CD4-positive, alpha-beta T cell treated with Interleukin-17A for 1 hour (primary cell): Measurements from ENCODE around the gene VPS33A.
A peak's percentile ranks its signal among the peaks of the same experiment; 100 is the strongest.

Source experiments
- DNase-seq: peaks from one replicate; pipeline ENCODE4 v3.0.0-alpha.2; 2020

VPS33A gene

GRCh38 chr12:122250047-122250446 lies 16.2 kb downstream of the VPS33A start:
- no peak for DNase-seq

GRCh38 chr12:122245553-122245952 lies 20.7 kb downstream of the VPS33A start:
- peak; percentile 30 for DNase-seq

- peak; percentile 62 for DNase-seq
Measured at GRCh38 chr12:122244565-122245371, 21.5 kb downstream of the VPS33A start.

DNA sequence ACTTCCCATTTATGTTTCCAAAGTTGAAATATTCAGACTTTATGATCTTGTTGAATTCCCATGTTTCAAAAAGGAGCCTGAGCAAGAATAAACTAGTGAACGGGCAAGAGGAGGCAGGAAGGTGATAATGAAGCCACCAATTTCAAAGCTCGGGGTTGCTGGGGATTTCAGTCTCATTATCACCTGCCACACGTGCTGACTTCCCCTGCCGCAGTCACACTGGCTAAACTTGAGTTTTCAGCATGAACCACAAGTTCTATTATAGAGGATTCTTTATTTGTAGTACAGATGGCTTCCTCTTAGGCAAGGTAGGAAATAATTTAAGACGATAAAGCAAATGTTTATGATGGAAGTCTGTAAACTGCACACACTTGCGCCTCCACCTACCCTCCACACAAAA lies 22.3 kb downstream of the VPS33A start:
- peak; percentile 47 for DNase-seq

DNA sequence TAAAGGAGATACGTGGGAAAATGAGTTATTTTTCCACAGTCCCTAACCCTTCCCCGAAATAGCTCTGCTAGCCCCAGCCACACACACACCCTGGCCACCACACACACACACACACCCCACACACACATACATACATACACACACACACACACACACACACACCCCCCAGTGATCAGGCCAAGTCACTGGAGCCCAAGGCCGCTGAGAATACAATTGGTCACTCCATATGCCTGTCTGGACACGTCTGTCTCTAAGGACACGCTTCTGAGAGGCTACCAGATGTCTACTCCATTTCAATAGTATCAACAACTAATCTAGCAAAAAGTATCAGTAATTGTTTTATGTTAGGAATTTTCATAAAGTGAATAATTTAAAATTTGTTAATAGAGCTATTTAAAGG lies 27.4 kb downstream of the VPS33A start:
- DNase-seq: no peak

GRCh38 chr12:122235741-122236140 lies 30.6 kb downstream of the VPS33A start:
- DNase-seq: no peak

GRCh38 chr12:122232691-122233090 lies 33.6 kb downstream of the VPS33A start:
- DNase-seq: no peak

GRCh38 chr12:122230798-122231197 lies 35.5 kb downstream of the VPS33A start:
- no peak for DNase-seq

DNA sequence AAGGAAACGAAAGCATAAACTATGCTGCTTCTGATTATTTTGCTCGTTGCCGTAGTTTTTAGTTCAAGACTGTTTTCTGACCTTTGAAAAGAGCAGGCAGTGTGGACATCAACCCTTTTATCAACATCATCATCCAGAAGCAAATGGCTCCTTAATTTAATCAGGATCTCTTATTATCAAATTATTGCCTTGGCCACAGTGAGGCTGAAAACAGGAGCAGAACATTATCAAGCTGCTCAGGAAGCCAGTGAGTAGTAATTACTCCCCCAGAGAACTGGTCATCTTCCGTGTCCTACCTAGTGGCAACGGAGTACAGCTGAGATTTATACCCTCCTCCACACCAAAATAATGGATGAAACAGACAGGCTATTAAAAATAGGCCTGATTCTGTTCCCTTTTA lies 38.2 kb downstream of the VPS33A start:
- DNase-seq: no peak

DNA sequence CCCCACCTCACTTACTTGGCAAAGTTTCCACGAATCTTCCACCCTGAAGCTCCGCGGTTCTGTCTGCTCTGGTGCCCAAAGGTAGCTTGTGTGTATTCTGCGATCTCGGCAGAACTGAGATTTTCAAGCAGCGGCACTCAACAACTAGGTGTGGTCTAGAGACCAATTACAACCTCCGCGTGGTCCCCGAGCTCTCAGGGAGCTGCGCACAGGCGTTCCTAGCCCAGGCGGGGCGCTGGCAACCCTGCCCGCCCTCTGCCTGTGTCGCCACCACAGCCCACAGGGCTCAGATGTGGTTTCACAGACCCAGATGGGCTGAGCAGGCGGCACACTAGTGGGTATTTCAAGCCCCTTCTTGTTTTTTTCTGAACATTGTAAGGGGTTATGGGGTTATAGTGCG lies 39.0 kb downstream of the VPS33A start:
- peak; percentile 82 for DNase-seq

GRCh38 chr12:122226366-122227125 lies 39.7 kb downstream of the VPS33A start:
- DNase-seq: no peak

DNA sequence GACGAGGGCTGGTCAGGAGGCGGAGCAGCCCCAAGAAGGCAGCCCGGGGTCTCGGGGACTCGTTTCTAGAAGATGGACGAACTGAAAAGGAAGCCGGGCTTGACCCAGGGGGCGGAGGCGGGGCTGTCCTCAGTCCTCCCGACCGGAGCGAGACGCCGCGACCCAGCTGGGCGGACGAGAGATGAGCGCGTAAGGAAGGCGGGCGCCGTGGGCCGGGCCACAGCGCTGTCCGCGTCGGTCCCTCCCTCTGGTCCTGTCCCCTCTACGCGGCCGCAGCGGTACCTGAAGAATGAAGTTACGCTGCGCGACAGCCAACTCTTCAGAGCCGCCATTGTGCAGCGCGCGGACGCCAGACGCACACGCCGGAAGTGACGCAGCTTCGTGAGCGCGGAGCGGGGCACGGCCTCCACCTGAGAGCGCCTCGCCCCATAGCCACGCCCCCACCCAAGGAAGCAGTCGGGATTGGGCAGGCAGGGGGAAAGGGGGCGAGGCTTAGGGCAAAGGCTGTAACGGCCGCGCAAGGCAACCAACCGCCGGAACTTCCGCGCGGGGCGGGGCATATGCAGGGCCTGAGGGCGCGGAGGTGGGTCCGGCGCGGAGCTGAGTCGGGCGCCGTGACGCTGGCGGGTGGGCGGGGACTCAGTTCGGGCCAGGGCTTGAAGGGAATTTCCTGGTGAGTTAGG lies 40.5 kb downstream of the VPS33A start, which contains the start of gene DIABLO:
TSS of gene DIABLO (minus strand) at position 370 of the 683 bp plus-strand sequence. CDS start at position 332, 38 bp downstream.
- peak; percentile 100 for DNase-seq

DNA sequence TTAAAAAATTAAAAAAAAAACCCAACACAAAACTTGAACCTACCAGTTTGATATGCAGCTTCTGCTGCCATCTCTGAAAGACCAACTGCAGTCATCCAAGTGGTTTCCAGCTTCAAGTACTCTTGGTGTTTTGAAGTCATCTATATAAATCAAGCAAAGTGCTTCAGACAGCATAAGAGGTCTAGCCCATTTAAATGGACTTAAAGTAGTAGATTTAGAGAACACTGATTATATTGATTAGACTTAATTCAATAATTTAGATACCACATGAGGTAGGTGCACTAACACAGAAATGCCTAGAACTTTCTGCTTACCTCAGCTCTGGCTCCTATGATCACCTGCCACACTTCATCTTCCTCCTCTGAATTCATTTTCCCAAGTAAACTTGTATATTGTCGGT lies 49.8 kb downstream of the VPS33A start:
- DNase-seq: no peak

DNA sequence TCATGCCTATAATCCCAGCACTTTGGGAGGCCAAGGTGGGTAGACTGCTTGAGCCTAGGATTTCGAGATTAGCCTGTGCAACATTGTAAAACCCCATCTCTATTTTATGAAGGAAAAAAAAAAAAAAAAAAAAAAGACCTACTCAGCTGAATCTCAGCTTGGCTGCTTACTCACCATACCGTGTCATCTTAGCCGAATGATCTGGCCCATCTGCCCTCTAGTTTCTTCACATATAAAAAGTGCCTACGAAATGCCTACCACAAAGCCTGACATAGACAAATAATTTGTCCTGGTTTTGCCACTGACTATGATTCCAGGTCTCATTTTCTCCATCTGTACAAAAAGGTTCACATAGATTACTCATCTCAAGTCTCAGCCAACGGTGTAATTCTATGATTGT lies 50.5 kb downstream of the VPS33A start:
- no peak for DNase-seq

- no peak for DNase-seq
Measured at GRCh38 chr12:122208073-122208820, 58.0 kb downstream of the VPS33A start.

DNA sequence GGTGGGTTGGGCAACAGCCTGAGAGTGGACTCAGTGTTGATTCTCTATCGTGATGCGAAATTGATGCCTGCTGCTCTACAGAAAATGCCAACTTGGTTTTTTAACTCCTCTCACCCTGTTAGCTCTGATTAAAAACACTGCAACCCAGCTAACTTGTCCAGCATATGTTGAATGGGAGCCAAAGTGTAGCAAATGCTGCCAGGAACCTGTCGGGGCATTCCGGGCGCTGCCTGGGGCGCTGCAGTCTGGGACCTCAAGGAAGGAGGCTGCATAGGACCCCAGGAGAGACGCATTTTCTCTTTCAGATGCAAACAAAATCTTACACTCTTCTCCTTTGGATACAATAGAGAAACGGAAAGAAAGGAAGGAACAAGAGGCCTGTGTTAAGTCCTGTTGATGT lies 58.9 kb downstream of the VPS33A start:
- DNase-seq: no peak

DNA sequence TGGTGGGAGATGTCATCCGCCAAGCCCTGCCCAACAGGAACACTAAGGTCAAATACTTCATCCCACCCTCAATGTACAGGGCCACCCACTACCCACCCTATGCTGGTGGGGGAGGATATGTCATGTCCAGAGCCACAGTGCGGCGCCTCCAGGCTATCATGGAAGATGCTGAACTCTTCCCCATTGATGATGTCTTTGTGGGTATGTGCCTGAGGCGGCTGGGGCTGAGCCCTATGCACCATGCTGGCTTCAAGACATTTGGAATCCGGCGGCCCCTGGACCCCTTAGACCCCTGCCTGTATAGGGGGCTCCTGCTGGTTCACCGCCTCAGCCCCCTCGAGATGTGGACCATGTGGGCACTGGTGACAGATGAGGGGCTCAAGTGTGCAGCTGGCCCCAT lies 59.3 kb downstream of the VPS33A start:
- DNase-seq: no peak

DNA sequence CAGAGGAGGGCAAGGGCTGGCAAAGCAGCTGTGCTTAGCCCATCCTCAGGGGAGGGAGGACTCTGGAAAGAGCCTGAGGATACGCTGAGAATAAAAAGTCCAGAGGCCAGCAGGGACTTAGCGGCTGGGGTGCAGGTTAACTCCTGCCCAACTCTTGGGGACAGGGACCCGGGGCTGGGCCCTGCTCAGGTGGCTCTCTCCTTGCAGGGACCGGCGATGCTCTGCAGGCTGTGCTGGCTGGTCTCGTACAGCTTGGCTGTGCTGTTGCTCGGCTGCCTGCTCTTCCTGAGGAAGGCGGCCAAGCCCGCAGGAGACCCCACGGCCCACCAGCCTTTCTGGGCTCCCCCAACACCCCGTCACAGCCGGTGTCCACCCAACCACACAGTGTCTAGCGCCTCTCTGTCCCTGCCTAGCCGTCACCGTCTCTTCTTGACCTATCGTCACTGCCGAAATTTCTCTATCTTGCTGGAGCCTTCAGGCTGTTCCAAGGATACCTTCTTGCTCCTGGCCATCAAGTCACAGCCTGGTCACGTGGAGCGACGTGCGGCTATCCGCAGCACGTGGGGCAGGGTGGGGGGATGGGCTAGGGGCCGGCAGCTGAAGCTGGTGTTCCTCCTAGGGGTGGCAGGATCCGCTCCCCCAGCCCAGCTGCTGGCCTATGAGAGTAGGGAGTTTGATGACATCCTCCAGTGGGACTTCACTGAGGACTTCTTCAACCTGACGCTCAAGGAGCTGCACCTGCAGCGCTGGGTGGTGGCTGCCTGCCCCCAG lies 60.0 kb downstream of the VPS33A start:
- DNase-seq: no peak

- DNase-seq: no peak
Measured at GRCh38 chr12:122205053-122205925, 61.0 kb downstream of the VPS33A start.

DNA sequence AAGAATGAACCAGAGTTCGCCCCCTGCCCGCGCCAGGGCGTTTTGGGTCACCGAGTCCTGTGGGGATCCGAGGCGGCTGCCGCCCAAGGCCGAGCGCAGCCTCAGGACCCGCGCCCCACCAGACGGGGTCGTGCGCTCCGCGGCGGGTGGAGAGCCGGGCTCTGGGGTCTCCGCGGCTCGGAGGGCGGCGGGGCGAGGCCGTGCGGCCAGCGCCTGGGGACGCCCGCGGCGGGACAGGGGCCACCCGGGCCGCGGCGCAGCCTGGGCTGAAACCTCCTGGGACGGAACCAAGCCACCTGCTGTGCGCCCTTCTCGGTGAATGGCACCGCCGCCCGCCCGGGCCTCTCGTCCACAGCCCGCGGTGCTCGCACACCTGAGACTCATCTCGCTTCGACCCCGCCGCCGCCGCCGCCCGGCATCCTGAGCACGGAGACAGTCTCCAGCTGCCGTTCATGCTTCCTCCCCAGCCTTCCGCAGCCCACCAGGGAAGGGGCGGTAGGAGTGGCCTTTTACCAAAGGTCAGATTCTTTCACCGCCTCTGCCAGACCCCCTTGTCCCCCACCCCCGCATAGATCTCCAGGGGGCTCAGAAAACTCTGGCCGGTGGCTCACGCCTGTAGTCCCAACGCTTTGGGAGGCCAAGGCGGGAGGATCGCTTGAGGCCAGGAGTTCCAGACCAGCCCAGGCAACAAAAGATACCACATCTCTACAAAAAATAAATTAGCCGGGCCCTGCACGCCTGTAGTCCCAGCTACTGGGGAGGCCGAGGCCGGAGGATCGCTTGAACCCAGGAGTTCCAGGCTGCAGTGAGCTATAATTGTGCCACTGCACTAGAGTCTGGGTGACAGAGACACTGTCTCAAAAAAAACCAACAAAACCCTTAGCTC lies 61.9 kb downstream of the VPS33A start:
- DNase-seq: no peak
